Epithelial cell of prostate (primary cell): ENCODE measurements around the gene RAB30.
A peak's percentile ranks its signal among the peaks of the same experiment; 100 is the strongest.

Experiments used
- DNase-seq: peaks from one replicate; pipeline ENCODE4 v3.0.0-alpha.2; 2011; ENCODE audit warnings: low read depth, low spot score
- H3K27ac ChIP-seq: fragments of 450-650 bp; 2 replicates; pipeline ENCODE4 v1.5.1; 2017; ENCODE audit warnings: mild to moderate bottlenecking

Gene RAB30

GRCh38 chr11:83072350-83073242 lies 899 bp upstream of the RAB30 start:
- H3K27ac ChIP-seq, result peak overlapping the region; percentile 81
- DNase-seq, result no peak

GRCh38 chr11:83070731-83071566 lies 748 bp downstream of the RAB30 start:
- no peak for DNase-seq

GRCh38 chr11:83070044-83070701 lies 1.5 kb downstream of the RAB30 start:
- no peak for DNase-seq
- no peak overlapping the region for H3K27ac ChIP-seq

More at GRCh38 chr11:83070731-83071566, 748 bp downstream of the RAB30 start:
- H3K27ac ChIP-seq, result peak overlapping the region; percentile 81

- no peak for DNase-seq
Observed at GRCh38 chr11:83069441-83070043, 2.2 kb downstream of the RAB30 start.

GRCh38 chr11:83068568-83068967 lies 3.1 kb downstream of the RAB30 start:
- H3K27ac ChIP-seq, result no peak overlapping the region

More at GRCh38 chr11:83069441-83070043, 2.2 kb downstream of the RAB30 start:
- no peak overlapping the region for H3K27ac ChIP-seq

GRCh38 chr11:83064011-83064410 lies 7.7 kb downstream of the RAB30 start:
- H3K27ac ChIP-seq, result no peak overlapping the region
- no peak for DNase-seq

More at GRCh38 chr11:83068568-83068967, 3.1 kb downstream of the RAB30 start:
- DNase-seq, result no peak

- no peak for DNase-seq
- H3K27ac ChIP-seq, result peak overlapping the region; percentile 36
Observed at GRCh38 chr11:83063073-83063754, 8.5 kb downstream of the RAB30 start.

GRCh38 chr11:83061883-83062282 lies 9.8 kb downstream of the RAB30 start:
- DNase-seq, result no peak
- peak overlapping the region; percentile 36 for H3K27ac ChIP-seq

- no peak overlapping the region for H3K27ac ChIP-seq
Observed at GRCh38 chr11:83060965-83061364, 10.7 kb downstream of the RAB30 start.

GRCh38 chr11:83057721-83058120 lies 14.0 kb downstream of the RAB30 start:
- DNase-seq, result no peak
- no peak overlapping the region for H3K27ac ChIP-seq

More at GRCh38 chr11:83060965-83061364, 10.7 kb downstream of the RAB30 start:
- no peak for DNase-seq

GRCh38 chr11:83056611-83057010 lies 15.1 kb downstream of the RAB30 start:
- no peak for DNase-seq
- H3K27ac ChIP-seq, result no peak overlapping the region

GRCh38 chr11:83056204-83056603 lies 15.5 kb downstream of the RAB30 start:
- DNase-seq, result no peak
- no peak overlapping the region for H3K27ac ChIP-seq

- DNase-seq, result no peak
- peak overlapping the region; percentile 6 for H3K27ac ChIP-seq
Observed at GRCh38 chr11:83054904-83055380, 16.8 kb downstream of the RAB30 start.

- no peak for DNase-seq
- no peak overlapping the region for H3K27ac ChIP-seq
Observed at GRCh38 chr11:83054001-83054400, 17.7 kb downstream of the RAB30 start.

GRCh38 chr11:83051760-83052671 lies 19.7 kb downstream of the RAB30 start:
- H3K27ac ChIP-seq, result peak overlapping the region; percentile 87
- DNase-seq, result peak; percentile 83

GRCh38 chr11:83047515-83048225 lies 24.0 kb downstream of the RAB30 start:
- DNase-seq, result no peak
- no peak overlapping the region for H3K27ac ChIP-seq

- H3K27ac ChIP-seq, result no peak overlapping the region
- no peak for DNase-seq
Observed at GRCh38 chr11:83046621-83047172, 25.0 kb downstream of the RAB30 start.
